ENCODE results near the gene RBM33.

DNA sequence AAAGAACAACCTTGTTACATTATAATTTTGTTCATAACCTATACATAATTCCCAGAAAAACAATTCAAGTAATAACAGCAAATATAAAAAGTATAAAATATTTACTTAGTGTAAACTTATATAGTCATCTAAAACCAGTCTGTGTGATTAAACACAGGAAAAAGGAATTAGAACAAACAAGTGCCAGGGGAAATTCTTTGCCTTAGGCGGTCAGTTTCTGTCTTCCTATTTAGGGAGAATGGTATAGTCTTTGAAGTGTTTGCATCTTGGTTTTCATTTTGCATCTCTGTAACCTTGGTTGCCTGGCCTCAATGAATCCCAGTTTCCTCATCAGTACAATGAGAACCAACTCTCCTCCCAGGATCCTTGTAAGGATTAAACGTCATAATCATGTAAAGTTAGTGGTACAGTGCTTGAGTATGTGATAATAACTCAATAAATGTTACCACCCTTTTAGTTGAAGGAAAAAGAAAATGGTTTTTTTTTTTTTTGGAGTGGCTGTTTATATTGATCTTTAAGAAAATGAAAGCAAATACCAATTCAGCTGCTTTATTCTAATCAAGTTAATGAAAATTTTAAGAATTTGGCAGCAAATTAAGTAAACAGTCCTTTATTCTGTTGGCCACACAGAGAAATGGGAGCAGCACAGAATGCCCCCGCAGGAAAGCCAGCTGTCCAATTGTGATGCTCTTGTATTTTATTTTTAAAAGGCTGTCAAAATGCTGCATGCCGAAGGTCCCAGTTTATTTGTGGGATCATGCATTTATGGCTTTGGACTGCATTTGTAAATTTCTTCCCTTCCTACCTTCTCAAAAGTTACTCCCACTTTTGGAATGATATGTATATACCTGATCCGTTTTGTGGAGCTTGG, 106.0 kb downstream of the RBM33 start:
- TF ChIP-seq ZBTB33 (CRISPR knock-in tag; IDR thresholded peaks at IDR 0.05) = no peak
- no peak for TF ChIP-seq CBX2 (IDR thresholded peaks at IDR 0.05; ENCODE audit: insufficient read depth, low read length, poor library complexity, severe bottlenecking)
- TF ChIP-seq CTCF (IDR thresholded peaks at IDR 0.05 in 2 of 3, conservative IDR thresholded peaks at IDR 0.05 in 1 of 3; ENCODE audit: insufficient read depth in 2 of 3, low read depth in 1 of 3, low read length in 3 of 3) = no peak
- TF ChIP-seq ZNF232 (CRISPR knock-in tag; IDR thresholded peaks at IDR 0.05) = no peak
- TF ChIP-seq, protein P1, sequence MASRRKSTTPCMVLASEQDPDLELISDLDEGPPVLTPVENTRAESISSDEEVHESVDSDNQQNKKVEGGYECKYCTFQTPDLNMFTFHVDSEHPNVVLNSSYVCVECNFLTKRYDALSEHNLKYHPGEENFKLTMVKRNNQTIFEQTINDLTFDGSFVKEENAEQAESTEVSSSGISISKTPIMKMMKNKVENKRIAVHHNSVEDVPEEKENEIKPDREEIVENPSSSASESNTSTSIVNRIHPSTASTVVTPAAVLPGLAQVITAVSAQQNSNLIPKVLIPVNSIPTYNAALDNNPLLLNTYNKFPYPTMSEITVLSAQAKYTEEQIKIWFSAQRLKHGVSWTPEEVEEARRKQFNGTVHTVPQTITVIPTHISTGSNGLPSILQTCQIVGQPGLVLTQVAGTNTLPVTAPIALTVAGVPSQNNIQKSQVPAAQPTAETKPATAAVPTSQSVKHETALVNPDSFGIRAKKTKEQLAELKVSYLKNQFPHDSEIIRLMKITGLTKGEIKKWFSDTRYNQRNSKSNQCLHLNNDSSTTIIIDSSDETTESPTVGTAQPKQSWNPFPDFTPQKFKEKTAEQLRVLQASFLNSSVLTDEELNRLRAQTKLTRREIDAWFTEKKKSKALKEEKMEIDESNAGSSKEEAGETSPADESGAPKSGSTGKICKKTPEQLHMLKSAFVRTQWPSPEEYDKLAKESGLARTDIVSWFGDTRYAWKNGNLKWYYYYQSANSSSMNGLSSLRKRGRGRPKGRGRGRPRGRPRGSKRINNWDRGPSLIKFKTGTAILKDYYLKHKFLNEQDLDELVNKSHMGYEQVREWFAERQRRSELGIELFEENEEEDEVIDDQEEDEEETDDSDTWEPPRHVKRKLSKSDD (conservative IDR thresholded peaks at IDR 0.05; ENCODE audit: low read length) = no peak
- no peak for TF ChIP-seq ZFX (CRISPR knock-in tag; IDR thresholded peaks at IDR 0.05)
- no peak for TF ChIP-seq ZBED1 (IDR thresholded peaks at IDR 0.05)
- TF ChIP-seq KLF1 (tag; IDR thresholded peaks at IDR 0.05) = no peak

All from K562 (cell line).